ENCODE data around the gene LRRC4C. TPM values are rescaled to one million over a fixed set of nuclear protein-coding genes. Genes with fewer than 3 reads are reported as not detected.

LRRC4C gene
- total RNA-seq, 1 experiment from 2014 or later, result 0.13 TPM

DNA sequence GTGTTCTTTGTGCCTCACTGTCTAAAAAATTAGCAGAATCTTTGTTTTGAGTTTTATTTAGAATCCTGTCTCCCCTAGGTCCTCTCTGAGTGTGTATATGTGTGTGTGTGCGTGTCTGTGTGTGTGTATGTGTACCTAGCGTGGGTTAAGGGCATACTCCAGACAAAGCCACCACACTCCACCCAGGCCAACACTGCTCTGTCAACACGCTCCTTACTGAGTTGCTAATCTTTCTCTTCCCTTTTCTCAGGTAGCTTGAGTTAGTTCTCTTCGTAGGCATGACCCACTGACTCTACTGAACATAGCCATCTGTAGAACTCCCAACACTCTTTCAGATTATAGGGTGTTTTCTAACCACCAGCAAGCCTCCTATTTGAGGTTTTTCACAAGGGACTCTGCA, 131.1 kb downstream of the LRRC4C start:
- H4K5ac ChIP-seq (ENCODE audit: insufficient read length, low read depth, low read length), result no peak overlapping the region
- no peak overlapping the region for H2BK20ac ChIP-seq (ENCODE audit: low read depth, low read length, poor library complexity, severe bottlenecking)
- H2BK120ac ChIP-seq (ENCODE audit: low read depth, low read length, poor library complexity, severe bottlenecking), result no peak overlapping the region
- no peaks in the 10 kb centered on the region for H3K23me2 ChIP-seq (ENCODE audit: insufficient read length, low read depth, low read length, poor library complexity, severe bottlenecking)
- H2BK15ac ChIP-seq (ENCODE audit: low read depth, low read length), result no peak overlapping the region
- no peak overlapping the region for H3K27ac ChIP-seq (ENCODE audit: insufficient read length, low read depth, low read length)
- no CpG with 5 or more reads among the region's 4 CpGs for WGBS (ENCODE audit: extremely low coverage, insufficient read length, low lambda C conversion rate)
- no peaks in the 10 kb centered on the region for H3K4me1 ChIP-seq (ENCODE audit: insufficient read depth, low read length)
- no peaks in the 10 kb centered on the region for H3K27me3 Mint-ChIP-seq (ENCODE audit: low read depth)
- H2AK5ac ChIP-seq (ENCODE audit: insufficient read length, low read length), result no peak overlapping the region
- DNase-seq, result no peak
- H2AFZ ChIP-seq (ENCODE audit: low read length), result no peak overlapping the region
- no peaks in the 10 kb centered on the region for H4K20me1 ChIP-seq (ENCODE audit: control insufficient read depth, insufficient read depth, insufficient read length)
- H3K9me3 ChIP-seq (ENCODE audit: control insufficient read depth, low read depth, low read length), result no peaks in the 10 kb centered on the region
- H3K79me1 ChIP-seq (ENCODE audit: insufficient read depth, low read depth, low read length, poor library complexity, severe bottlenecking), result no peaks in the 10 kb centered on the region
- H3K14ac ChIP-seq (ENCODE audit: insufficient read depth, low read length), result no peak overlapping the region
- no peak overlapping the region for H3K18ac ChIP-seq (ENCODE audit: insufficient read length, low read depth, low read length)
- no peak overlapping the region for H3K4me2 ChIP-seq (ENCODE audit: insufficient read depth, insufficient read length, low read length)
- H2BK12ac ChIP-seq (ENCODE audit: insufficient read length, low read depth, low read length), result no peak overlapping the region
- H3K79me2 ChIP-seq (ENCODE audit: insufficient read depth, low read length), result no peaks in the 10 kb centered on the region
- no peaks in the 10 kb centered on the region for H3K4me1 Mint-ChIP-seq
- no peak overlapping the region for H4K91ac ChIP-seq (ENCODE audit: insufficient read length, low read depth, low read length)
- no peak overlapping the region for H3K23ac ChIP-seq (ENCODE audit: insufficient read length, low read depth, low read length)
- H2BK5ac ChIP-seq (ENCODE audit: insufficient read length, low read length), result no peak overlapping the region
- no peak overlapping the region for H3T11ph ChIP-seq (ENCODE audit: low read length)
- no peaks in the 10 kb centered on the region for H3K27me3 ChIP-seq (ENCODE audit: insufficient read depth, low read length)
- TF ChIP-seq, protein P1, sequence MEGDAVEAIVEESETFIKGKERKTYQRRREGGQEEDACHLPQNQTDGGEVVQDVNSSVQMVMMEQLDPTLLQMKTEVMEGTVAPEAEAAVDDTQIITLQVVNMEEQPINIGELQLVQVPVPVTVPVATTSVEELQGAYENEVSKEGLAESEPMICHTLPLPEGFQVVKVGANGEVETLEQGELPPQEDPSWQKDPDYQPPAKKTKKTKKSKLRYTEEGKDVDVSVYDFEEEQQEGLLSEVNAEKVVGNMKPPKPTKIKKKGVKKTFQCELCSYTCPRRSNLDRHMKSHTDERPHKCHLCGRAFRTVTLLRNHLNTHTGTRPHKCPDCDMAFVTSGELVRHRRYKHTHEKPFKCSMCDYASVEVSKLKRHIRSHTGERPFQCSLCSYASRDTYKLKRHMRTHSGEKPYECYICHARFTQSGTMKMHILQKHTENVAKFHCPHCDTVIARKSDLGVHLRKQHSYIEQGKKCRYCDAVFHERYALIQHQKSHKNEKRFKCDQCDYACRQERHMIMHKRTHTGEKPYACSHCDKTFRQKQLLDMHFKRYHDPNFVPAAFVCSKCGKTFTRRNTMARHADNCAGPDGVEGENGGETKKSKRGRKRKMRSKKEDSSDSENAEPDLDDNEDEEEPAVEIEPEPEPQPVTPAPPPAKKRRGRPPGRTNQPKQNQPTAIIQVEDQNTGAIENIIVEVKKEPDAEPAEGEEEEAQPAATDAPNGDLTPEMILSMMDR (conservative IDR thresholded peaks at IDR 0.05), result no peak
- H3K27ac Mint-ChIP-seq, result no peak overlapping the region
- H3K4ac ChIP-seq (ENCODE audit: low read depth, low read length), result no peak overlapping the region
- no peak overlapping the region for H3K9ac ChIP-seq (ENCODE audit: extremely low read depth, insufficient read length, low read length)
- H3K4me3 Mint-ChIP-seq, result no peak overlapping the region
- no peaks in the 10 kb centered on the region for H3K36me3 Mint-ChIP-seq (ENCODE audit: insufficient read depth in 1 of 3, low read depth in 3 of 3)
- no peaks in the 10 kb centered on the region for H3K9me3 Mint-ChIP-seq
- H4K8ac ChIP-seq (replicated peaks; ENCODE audit: insufficient read length, low read depth, low read length), result no peak overlapping the region
- H3K56ac ChIP-seq (ENCODE audit: insufficient read length, low read depth, low read length), result no peak overlapping the region

Data from H9 (cell line).